ENCODE measurements around the gene DNAH14.
"Not testable (repeated sequence)": the region's sequence is repeated elsewhere in the genome, so short reads cannot be mapped to it uniquely, and the experiment has no call there.

DNAH14 gene

GRCh38 chr1:225362805-225363204 lies 433.3 kb downstream of the DNAH14 start:
- Histone ChIP-seq H3K4me1 (ENCODE audit: insufficient read depth, low read length) (no peaks in the 10 kb centered on the region), H2AFZ (ENCODE audit: low read depth, low read length) (no peak overlapping the region), H3K4me3 (ENCODE audit: low read length) (no peak overlapping the region), H3K36me3 (ENCODE audit: insufficient read depth, low read length) (no peaks in the 10 kb centered on the region), H3K27me3 (ENCODE audit: insufficient read depth, low read length) (no peaks in the 10 kb centered on the region), H3K9me3 (ENCODE audit: low read length) (no peaks in the 10 kb centered on the region)

- H3K9me3 ChIP-seq (ENCODE audit: low read length) = no peaks in the 10 kb centered on the region
- no peaks in the 10 kb centered on the region for H3K4me1 ChIP-seq (ENCODE audit: insufficient read depth, low read length)
- H3K27me3 ChIP-seq (ENCODE audit: insufficient read depth, low read length) = no peaks in the 10 kb centered on the region
- no peak overlapping the region for H3K4me3 ChIP-seq (ENCODE audit: low read length)
- no peaks in the 10 kb centered on the region for H3K36me3 ChIP-seq (ENCODE audit: insufficient read depth, low read length)
- no peak overlapping the region for H2AFZ ChIP-seq (ENCODE audit: low read depth, low read length)
These were observed 435.0 kb downstream of the DNAH14 start for GRCh38 chr1:225364439-225364838.

GRCh38 chr1:225366018-225366417 lies 436.5 kb downstream of the DNAH14 start:
- Histone ChIP-seq H3K4me3 (ENCODE audit: low read length) (no peak overlapping the region), H3K9me3 (ENCODE audit: low read length) (no peaks in the 10 kb centered on the region), H3K36me3 (ENCODE audit: insufficient read depth, low read length) (no peaks in the 10 kb centered on the region), H2AFZ (ENCODE audit: low read depth, low read length) (no peak overlapping the region), H3K27me3 (ENCODE audit: insufficient read depth, low read length) (no peaks in the 10 kb centered on the region), H3K4me1 (ENCODE audit: insufficient read depth, low read length) (no peaks in the 10 kb centered on the region)

- H2AFZ ChIP-seq (ENCODE audit: low read depth, low read length) = no peak overlapping the region
- no peaks in the 10 kb centered on the region for H3K4me1 ChIP-seq (ENCODE audit: insufficient read depth, low read length)
- no peak overlapping the region for H3K4me3 ChIP-seq (ENCODE audit: low read length)
- H3K27me3 ChIP-seq (ENCODE audit: insufficient read depth, low read length) = no peaks in the 10 kb centered on the region
- no peaks in the 10 kb centered on the region for H3K9me3 ChIP-seq (ENCODE audit: low read length)
- no peaks in the 10 kb centered on the region for H3K36me3 ChIP-seq (ENCODE audit: insufficient read depth, low read length)
These were observed 437.1 kb downstream of the DNAH14 start for GRCh38 chr1:225366552-225366951.

GRCh38 chr1:225368036-225368552 lies 438.6 kb downstream of the DNAH14 start:
- H3K9me3 ChIP-seq (ENCODE audit: low read length) = no peaks in the 10 kb centered on the region
- H3K27me3 ChIP-seq (ENCODE audit: insufficient read depth, low read length) = no peaks in the 10 kb centered on the region

GRCh38 chr1:225371366-225372010 lies 442.0 kb downstream of the DNAH14 start:
- Histone ChIP-seq H2AFZ (ENCODE audit: low read depth, low read length) (no peak overlapping the region), H3K9me3 (ENCODE audit: low read length) (no peaks in the 10 kb centered on the region), H3K4me1 (ENCODE audit: insufficient read depth, low read length) (no peaks in the 10 kb centered on the region), H3K27me3 (ENCODE audit: insufficient read depth, low read length) (no peaks in the 10 kb centered on the region), H3K36me3 (ENCODE audit: insufficient read depth, low read length) (no peaks in the 10 kb centered on the region), H3K4me3 (ENCODE audit: low read length) (no peak overlapping the region)

More at GRCh38 chr1:225368036-225368552, 438.6 kb downstream of the DNAH14 start:
- Histone ChIP-seq H2AFZ (ENCODE audit: low read depth, low read length) (no peak overlapping the region), H3K4me1 (ENCODE audit: insufficient read depth, low read length) (no peaks in the 10 kb centered on the region), H3K4me3 (ENCODE audit: low read length) (no peak overlapping the region), H3K36me3 (ENCODE audit: insufficient read depth, low read length) (no peaks in the 10 kb centered on the region)

GRCh38 chr1:225373155-225373554 lies 443.7 kb downstream of the DNAH14 start:
- no peaks in the 10 kb centered on the region for H3K27me3 ChIP-seq (ENCODE audit: insufficient read depth, low read length)
- no peak overlapping the region for H3K4me3 ChIP-seq (ENCODE audit: low read length)
- H2AFZ ChIP-seq (ENCODE audit: low read depth, low read length) = no peak overlapping the region
- H3K9me3 ChIP-seq (ENCODE audit: low read length) = no peaks in the 10 kb centered on the region
- no peaks in the 10 kb centered on the region for H3K36me3 ChIP-seq (ENCODE audit: insufficient read depth, low read length)
- H3K4me1 ChIP-seq (ENCODE audit: insufficient read depth, low read length) = no peaks in the 10 kb centered on the region

- Histone ChIP-seq H3K4me3 (ENCODE audit: low read length) (no peak overlapping the region), H3K27me3 (ENCODE audit: insufficient read depth, low read length) (no peaks in the 10 kb centered on the region), H3K9me3 (ENCODE audit: low read length) (no peaks in the 10 kb centered on the region), H3K4me1 (ENCODE audit: insufficient read depth, low read length) (no peaks in the 10 kb centered on the region), H3K36me3 (ENCODE audit: insufficient read depth, low read length) (no peaks in the 10 kb centered on the region), H2AFZ (ENCODE audit: low read depth, low read length) (no peak overlapping the region)
These were observed 445.5 kb downstream of the DNAH14 start for GRCh38 chr1:225374996-225375395.

GRCh38 chr1:225378880-225379279 lies 449.4 kb downstream of the DNAH14 start:
- Histone ChIP-seq H2AFZ (ENCODE audit: low read depth, low read length) (no peak overlapping the region), H3K4me1 (ENCODE audit: insufficient read depth, low read length) (no peaks in the 10 kb centered on the region), H3K27me3 (ENCODE audit: insufficient read depth, low read length) (no peaks in the 10 kb centered on the region), H3K4me3 (ENCODE audit: low read length) (no peak overlapping the region), H3K9me3 (ENCODE audit: low read length) (no peaks in the 10 kb centered on the region), H3K36me3 (ENCODE audit: insufficient read depth, low read length) (no peaks in the 10 kb centered on the region)

- Histone ChIP-seq H3K4me1 (ENCODE audit: insufficient read depth, low read length) (no peaks in the 10 kb centered on the region), H3K36me3 (ENCODE audit: insufficient read depth, low read length) (no peaks in the 10 kb centered on the region), H3K4me3 (ENCODE audit: low read length) (no peak overlapping the region), H3K27me3 (ENCODE audit: insufficient read depth, low read length) (no peaks in the 10 kb centered on the region), H2AFZ (ENCODE audit: low read depth, low read length) (no peak overlapping the region), H3K9me3 (ENCODE audit: low read length) (no peaks in the 10 kb centered on the region)
These were observed 451.2 kb downstream of the DNAH14 start for GRCh38 chr1:225380691-225381090.

GRCh38 chr1:225386860-225387259 lies 457.4 kb downstream of the DNAH14 start:
- H2AFZ ChIP-seq (ENCODE audit: low read depth, low read length); H3K4me1 ChIP-seq (ENCODE audit: insufficient read depth, low read length); H3K27me3 ChIP-seq (ENCODE audit: insufficient read depth, low read length); H3K4me3 ChIP-seq (ENCODE audit: low read length); H3K36me3 ChIP-seq (ENCODE audit: insufficient read depth, low read length); H3K9me3 ChIP-seq (ENCODE audit: low read length): not testable (repeated sequence)

- Histone ChIP-seq H3K4me3 (ENCODE audit: low read length) (no peak overlapping the region), H3K27me3 (ENCODE audit: insufficient read depth, low read length) (no peaks in the 10 kb centered on the region), H3K9me3 (ENCODE audit: low read length) (no peaks in the 10 kb centered on the region), H3K36me3 (ENCODE audit: insufficient read depth, low read length) (no peaks in the 10 kb centered on the region), H3K4me1 (ENCODE audit: insufficient read depth, low read length) (no peaks in the 10 kb centered on the region), H2AFZ (ENCODE audit: low read depth, low read length) (no peak overlapping the region)
These were observed 458.9 kb downstream of the DNAH14 start for GRCh38 chr1:225388372-225388771.

- no peaks in the 10 kb centered on the region for H3K27me3 ChIP-seq (ENCODE audit: insufficient read depth, low read length)
- no peaks in the 10 kb centered on the region for H3K36me3 ChIP-seq (ENCODE audit: insufficient read depth, low read length)
- H2AFZ ChIP-seq (ENCODE audit: low read depth, low read length) = no peak overlapping the region
- no peaks in the 10 kb centered on the region for H3K9me3 ChIP-seq (ENCODE audit: low read length)
- H3K4me3 ChIP-seq (ENCODE audit: low read length) = no peak overlapping the region
- H3K4me1 ChIP-seq (ENCODE audit: insufficient read depth, low read length) = no peaks in the 10 kb centered on the region
These were observed 460.4 kb downstream of the DNAH14 start for GRCh38 chr1:225389843-225390242.

- Histone ChIP-seq H3K9me3 (ENCODE audit: low read length) (peaks cover 3% of the 10 kb centered on the region), H2AFZ (ENCODE audit: low read depth, low read length) (no peak overlapping the region), H3K36me3 (ENCODE audit: insufficient read depth, low read length) (peaks cover 27% of the 10 kb centered on the region)
These were observed 466.9 kb downstream of the DNAH14 start for GRCh38 chr1:225396357-225396756.

More at GRCh38 chr1:225396357-225396756, 466.9 kb downstream of the DNAH14 start:
- Histone ChIP-seq H3K4me3 (ENCODE audit: low read length) (no peak overlapping the region), H3K27me3 (ENCODE audit: insufficient read depth, low read length) (no peaks in the 10 kb centered on the region), H3K4me1 (ENCODE audit: insufficient read depth, low read length) (no peaks in the 10 kb centered on the region)
